ENCODE data around the gene HOXC5.

Gene HOXC5

DNA sequence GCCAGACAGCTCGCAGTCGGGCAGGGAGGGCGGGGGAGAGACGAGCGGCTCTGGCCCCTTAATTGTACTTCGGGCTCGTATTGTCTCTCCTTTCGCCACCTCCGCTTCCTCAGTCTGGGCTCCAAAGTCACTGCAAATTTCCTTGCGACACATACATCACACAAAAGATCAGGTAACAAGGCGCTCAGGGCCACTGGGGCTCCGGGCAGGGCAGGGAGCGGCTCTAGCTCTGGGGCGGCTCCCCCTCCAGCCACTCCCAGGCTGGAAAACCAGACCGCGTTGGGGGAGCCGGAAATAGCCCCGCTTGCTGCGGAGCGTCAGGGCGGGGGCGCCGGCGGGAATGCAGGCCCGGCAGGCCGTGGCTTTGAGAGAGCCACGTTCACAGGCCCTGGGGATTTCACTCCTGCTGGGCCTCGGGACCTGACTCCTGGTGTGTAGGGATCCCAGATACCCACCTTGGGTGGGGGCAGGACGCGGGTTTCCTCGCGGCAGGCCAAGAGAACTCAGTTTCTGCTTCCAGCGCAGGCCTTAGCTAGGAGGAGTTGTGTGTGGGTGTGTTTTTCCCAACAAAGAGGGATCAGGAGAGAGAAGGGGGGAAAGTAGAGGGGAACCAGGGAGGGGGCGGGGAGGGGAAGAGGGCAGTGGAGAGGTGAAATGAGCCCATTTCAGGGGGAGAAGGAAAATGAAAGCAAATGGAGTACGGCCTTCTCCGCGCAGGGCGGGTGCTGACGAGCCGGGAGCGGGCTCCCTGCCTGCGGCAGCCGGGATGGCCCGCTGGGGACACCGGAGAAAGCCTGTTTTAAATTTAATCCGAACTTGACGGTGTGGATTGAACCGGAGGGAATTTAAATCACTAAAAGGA is 37.2 kb upstream of the HOXC5 start:
- in situ Hi-C loops (cut with HindIII; ENCODE audit: low sequenced_read_pairs) = no loop called here

DNA sequence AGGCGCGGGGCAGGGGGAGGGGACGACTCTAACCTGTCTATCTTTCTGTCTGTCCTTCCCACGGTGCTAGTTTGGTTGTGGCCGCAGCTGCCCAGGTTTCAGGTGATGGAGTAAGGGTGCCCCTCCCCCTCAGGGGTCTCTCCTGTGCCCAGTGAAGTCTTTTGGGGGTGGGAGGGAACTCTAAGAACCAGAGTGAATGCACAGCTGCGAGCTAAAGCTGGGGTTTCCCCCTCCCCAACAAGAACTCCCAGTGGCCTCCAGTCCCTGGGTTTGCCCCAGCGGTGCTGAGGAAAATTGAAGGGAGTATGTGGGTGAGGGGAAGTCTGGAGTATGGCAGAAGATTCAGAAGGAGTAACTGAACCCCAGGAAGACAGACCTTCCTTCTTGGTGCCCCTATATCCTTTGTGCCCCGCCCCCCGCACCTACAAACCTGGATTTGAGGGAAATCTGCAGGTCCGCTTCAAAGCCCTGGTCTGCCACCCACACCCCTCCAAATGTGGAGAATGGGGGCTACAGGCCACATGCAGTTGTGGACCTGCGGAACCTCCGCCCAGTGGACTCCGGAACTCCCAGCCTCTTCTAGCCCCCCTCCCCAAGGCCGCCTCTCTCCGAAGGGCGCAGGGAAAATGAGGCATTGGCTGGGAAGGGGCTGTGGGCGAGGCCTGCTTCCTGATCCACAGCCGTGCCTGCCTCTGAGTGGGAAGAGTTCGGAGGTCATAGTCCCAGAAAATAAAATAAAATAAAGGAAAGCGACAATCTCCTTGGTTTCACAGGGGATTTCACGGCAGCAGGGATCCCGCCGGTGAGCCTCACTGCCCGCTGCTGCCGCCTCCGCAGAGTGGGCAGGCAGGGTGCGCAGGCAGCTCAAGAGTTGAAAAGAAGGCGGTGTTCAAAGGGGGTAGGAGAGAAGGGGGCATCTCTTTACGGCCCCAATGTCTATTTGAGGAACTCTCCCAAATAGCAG is 36.3 kb upstream of the HOXC5 start:
- in situ Hi-C loops (cut with HindIII; ENCODE audit: low sequenced_read_pairs) = no loop called here

DNA sequence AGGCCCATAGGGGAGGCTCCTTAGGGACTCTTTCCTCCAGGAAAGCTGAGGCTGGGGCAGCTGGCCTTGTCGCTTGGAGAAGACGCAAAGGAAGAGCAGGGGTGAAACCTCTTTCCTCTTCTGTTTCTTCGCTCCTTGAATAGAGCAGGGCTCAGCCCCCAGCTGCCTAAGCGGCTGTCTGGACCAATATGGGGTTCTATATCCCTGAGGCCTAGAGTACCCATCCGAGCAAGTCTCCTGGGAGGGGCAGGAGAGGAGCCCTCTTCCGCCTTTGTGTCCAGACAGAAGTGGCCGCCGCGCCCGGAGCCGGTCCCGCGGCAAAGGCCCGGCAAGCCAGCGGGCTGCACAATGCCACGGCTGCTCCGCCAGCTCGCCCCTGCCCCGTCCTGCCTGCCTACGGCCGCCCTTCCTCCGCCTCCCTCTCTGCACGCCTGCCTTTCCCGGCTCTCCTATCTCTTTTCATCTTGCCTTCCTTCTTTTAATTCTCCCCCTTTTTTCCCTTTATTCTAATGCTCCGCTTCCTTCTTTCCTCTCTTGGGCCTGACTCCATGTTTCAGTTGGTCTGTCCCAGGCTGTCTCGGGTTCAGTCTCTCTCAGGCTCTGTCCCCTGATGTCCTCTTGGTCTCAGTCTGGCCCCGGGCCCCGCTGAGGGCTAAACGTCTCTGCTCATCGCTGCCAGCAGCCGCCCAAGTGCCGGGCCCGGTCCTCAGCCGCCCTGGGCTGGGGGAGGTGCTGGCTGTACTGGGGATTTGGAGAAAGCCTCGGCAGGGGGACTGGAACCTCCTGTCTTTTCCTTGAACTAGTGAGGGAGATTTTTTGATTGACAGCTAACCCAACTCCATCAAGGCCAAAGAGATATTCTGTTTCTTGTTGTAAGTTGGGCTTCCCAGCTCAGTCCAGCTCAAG is 35.4 kb upstream of the HOXC5 start:
- in situ Hi-C loops (cut with HindIII; ENCODE audit: low sequenced_read_pairs) = no loop called here

GRCh38 chr12:53998110-53998899 is 34.5 kb upstream of the HOXC5 start:
- in situ Hi-C loops (cut with HindIII; ENCODE audit: low sequenced_read_pairs) = no loop called here

DNA sequence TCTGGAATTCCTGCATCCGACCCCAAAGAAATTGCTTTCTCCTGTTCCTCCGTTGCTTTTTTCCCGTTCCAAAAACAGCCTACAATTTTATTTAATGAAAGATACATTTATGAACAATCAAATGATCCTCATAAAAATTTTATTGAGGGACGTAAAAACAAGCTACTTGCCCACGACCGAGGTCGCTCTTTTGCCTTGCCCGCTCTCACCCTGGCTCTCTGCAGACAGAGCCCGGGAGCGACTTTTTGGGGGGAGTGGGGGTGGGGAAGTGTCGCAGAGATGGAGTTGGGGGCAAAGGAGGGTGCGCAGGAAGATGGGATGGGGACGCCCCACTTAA is 34.0 kb upstream of the HOXC5 start:
- in situ Hi-C loops (cut with HindIII; ENCODE audit: low sequenced_read_pairs) = no loop called here

- in situ Hi-C loops (cut with HindIII; ENCODE audit: low sequenced_read_pairs) = loop anchor here (25.0 kb wide), 1 partner anchor 213 kb away; no protein-coding TSS in a partner anchor
These were observed 33.2 kb upstream of the HOXC5 start for GRCh38 chr12:53999559-54000115.

DNA sequence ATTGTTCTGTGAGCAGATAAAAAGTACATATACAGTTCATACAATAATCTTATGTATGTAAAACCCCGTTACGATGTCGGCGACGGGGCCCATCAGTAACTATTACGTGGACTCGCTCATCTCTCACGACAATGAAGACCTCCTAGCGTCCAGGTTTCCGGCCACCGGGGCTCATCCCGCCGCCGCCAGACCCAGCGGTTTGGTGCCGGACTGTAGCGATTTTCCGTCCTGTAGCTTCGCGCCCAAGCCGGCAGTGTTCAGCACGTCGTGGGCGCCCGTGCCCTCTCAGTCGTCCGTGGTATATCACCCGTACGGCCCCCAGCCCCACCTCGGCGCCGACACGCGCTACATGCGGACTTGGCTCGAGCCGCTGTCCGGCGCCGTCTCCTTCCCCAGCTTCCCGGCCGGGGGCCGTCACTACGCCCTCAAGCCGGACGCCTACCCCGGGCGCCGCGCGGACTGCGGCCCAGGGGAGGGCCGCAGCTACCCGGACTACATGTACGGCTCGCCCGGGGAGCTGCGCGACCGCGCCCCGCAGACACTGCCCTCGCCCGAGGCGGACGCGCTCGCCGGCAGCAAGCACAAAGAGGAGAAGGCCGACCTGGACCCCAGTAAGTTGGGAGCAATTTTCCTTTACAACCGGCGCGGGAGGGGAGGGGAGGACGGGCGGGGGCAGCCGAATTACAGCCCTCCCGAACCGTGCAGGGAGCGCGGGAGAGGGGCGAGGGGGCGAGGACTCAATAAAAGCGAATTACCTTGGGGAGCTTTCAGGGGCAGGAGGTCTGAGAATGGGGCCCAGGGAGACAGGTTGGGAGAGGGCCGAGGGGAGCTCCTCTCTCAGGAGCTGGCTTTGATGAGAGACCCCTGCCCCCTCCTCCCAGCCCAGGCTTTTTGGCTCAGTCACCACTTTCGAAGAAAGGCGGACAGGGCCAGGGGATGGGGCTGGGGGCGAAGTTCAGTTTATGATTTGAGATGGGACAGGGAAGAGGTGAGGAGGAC is 32.4 kb upstream of the HOXC5 start, which contains the start of gene HOXC9:
Gene HOXC9, plus strand, starts transcription at position 46 of the 999 bp plus-strand sequence. Its CDS starts 28 bp downstream, at position 74.
- in situ Hi-C loops (cut with HindIII; ENCODE audit: low sequenced_read_pairs) = loop anchor here (25.0 kb wide), 1 partner anchor 212 kb away; no protein-coding TSS in a partner anchor

DNA sequence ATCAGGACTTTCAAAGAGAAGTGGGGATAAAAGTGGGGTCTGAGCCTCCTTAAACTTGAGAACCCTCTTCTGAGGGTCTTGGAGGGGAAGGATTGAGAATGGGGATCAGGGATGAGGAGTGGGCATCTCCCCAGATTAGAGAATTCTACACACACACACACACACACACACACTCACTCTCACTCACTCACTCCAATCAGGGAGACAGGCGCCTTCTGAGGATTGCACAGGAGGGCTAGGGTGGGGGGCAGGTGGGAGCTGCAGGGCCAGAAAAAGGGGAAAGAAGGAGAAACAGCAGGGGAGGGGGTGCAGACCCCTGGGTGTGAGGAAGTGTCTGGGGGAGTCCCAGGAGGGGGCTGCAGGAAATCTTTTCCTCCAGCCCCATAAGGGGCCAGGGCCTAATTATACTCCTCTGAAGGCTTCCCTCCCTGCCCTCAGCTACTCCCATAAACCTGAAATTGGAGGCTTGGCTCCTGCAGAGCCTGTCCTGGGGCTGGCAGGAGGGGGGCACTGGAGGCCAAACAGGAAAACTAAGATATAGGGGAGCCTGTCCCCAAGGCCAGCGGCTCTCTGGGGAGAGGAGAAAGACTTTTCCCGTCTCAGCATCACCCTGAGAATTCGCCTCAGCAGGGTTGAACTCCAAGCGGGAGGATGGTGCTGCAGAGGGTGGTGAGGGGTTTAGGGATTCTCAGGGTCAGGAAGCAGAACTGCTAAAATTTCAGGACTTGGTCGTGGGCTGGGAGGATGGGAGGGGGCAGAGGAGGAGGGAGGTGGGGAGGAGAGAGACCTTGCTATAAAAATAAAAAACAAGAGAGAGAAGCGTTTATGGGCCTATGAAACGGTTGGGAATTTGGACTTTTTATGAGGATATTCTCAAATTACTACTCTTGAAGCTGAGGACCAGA is 31.3 kb upstream of the HOXC5 start:
- in situ Hi-C loops (cut with HindIII; ENCODE audit: low sequenced_read_pairs) = loop anchor here (25.0 kb wide), 1 partner anchor 211 kb away; no protein-coding TSS in a partner anchor

- in situ Hi-C loops (cut with HindIII; ENCODE audit: low sequenced_read_pairs) = loop anchor here (25.0 kb wide), 1 partner anchor 210 kb away; no protein-coding TSS in a partner anchor
These were observed 30.5 kb upstream of the HOXC5 start for GRCh38 chr12:54002278-54002914.

DNA sequence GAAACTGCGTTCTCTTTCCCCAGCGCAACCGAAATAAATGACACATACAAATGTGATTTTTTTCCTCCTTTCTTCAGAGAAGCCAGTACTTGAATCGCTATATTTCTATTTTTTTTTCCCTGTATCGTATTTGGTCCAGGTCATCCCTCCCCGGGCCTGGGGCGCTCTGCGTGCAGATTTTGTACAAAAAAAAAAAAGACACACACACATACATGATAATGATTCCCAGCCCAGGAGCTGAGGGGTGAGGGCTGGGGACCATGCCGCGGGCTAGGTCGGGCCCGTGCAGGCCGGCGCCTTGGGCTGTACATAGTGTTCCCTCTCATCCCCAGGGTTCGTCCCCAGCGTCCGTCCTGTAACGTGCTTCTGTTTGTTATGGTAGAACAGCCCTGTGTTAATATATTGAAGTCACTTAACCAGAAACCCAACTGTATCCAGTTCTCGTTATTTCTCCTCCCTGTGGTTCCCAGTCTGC is 29.9 kb upstream of the HOXC5 start:
- in situ Hi-C loops (cut with HindIII; ENCODE audit: low sequenced_read_pairs) = loop anchor here (25.0 kb wide), 1 partner anchor 209 kb away; no protein-coding TSS in a partner anchor

DNA sequence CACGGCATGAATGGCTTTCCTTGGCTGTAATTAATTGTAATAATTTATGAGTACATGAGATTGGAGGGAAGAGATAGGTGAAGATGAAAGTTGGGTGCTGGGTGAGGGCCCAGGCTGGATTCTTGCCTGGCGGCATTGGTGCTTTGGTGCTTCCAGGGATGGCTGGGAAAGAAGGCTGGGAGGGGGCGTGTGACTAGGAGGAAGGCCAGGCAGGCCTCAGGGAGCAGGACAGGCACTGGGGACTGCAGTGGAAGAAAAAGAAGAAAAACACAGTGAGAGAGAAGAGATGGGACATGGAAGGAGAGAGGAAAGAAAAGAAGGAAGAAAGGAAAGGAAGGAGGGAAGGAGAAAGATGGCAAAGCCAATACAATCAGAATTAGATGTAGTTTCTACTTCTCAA is 29.2 kb upstream of the HOXC5 start:
- in situ Hi-C loops (cut with HindIII; ENCODE audit: low sequenced_read_pairs) = loop anchor here (25.0 kb wide), 1 partner anchor 209 kb away; no protein-coding TSS in a partner anchor

DNA sequence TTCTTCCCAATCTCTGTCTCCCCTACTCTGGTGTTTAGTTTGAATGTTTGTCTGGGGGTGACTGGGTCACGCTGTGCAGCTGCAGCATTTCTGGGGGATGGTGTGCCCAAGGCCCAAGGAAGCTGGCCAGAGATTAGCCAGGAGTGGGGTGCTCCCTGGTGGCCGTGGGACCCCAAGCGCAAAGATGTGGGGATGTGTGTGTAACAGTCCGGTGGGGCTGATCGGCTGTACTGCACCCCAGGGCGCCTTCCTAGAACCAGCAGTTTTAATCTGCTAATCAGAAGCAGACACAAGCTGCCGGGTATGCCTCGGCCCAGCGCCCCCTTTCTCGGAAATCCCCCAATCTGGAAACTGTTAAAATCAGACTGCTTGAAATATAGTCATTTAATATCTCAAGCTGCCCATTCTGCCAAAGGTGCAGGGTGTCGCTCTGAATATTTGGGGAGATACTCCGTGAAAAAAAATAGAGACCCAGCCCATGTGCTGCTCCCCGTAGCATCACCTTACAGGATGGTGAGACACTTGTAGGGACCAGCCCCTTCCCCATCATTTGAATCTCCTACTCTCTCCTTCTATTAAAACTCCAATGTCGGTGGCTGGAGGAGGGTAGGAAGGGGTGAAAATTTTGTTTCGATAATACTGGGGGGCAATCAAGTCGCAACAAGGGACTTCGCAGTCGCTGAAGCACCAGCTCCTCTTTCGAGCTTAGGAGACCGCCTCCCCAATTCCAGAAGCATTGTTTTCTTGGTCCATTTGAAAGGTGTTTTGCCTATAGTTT is 28.6 kb upstream of the HOXC5 start:
- in situ Hi-C loops (cut with HindIII; ENCODE audit: low sequenced_read_pairs) = loop anchor here (25.0 kb wide), 1 partner anchor 208 kb away; no protein-coding TSS in a partner anchor

DNA sequence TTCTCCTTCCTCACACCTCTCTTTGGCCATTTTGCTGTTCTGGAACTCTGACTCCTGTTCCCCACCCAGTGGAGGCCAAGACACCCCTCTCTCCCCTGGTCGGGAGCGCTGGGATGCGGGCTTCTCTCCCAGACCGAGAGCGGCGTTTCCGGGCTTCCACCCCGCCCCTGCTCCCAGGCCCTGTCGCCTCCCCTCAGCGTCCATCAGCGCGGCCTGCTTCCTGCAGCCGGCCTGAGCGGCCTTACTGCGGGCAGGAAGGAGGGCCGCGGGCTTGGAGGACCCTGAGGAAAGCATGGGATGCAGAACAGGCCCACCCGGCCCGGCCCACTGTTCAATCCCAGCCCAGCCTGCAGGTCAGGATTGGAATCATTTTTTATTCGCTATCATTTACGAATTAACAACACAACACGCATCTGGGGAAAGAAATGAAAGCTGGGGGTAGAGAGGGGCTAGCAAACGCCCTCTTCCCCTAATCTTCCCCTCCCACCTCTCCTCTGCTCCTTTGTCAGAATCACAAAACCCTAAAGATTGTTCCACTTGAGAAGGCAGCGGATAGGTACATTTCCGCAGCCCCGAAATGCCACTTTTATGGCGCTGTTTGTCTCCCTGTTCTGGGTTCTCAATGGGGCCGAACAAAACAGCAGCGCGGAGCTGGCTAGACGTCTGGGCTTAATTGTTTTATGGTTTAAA is 27.9 kb upstream of the HOXC5 start:
- in situ Hi-C loops (cut with HindIII; ENCODE audit: low sequenced_read_pairs) = loop anchor here (25.0 kb wide), 1 partner anchor 207 kb away; no protein-coding TSS in a partner anchor

GRCh38 chr12:54005531-54005852 is 27.4 kb upstream of the HOXC5 start:
- in situ Hi-C loops (cut with HindIII; ENCODE audit: low sequenced_read_pairs) = loop anchor here (25.0 kb wide), 1 partner anchor 207 kb away; no protein-coding TSS in a partner anchor
